GM12878 (cell line): ENCODE results near the gene TIPIN. TPM values are rescaled to one million over a fixed set of nuclear protein-coding genes. Genes with fewer than 3 reads are reported as not detected.
"Not testable (repeated sequence)": the region's sequence is repeated elsewhere in the genome, so short reads cannot be mapped to it uniquely, and the experiment has no call there.

Experiments used
- ATAC-seq: fragments of 200-7000 bp; cut with Tn5 transposase; 3 replicates; pipeline ENCODE4 v1.9.1; 2020; ENCODE audit warnings: mild to moderate bottlenecking, moderate library complexity
- BruUV-seq: library from RNA; stranded (reverse); fragments of 400-500 nt; replicated peaks from 2 replicates; lab custom pipeline; 2021; lab: Mats Ljungman, UMichigan
- CTCF ChIA-PET: fragments of 300-600 bp; sonication (Branson Sonifier 250); formaldehyde crosslinking; extraction: SDS; loops from one replicate; lab custom pipeline; 2021; ENCODE audit warnings: inconsistent platforms; lab: Yijun Ruan, JAX
- POLR2A ChIA-PET: fragments of 350-600 bp; formaldehyde crosslinking; extraction: SDS; loops from one replicate; lab custom pipeline; 2021; ENCODE audit warnings: inconsistent platforms; lab: Charles Lee
- RAD21 ChIA-PET: fragments of 300-600 bp; sonication (Branson Sonifier 250); formaldehyde crosslinking; loops from one replicate; lab custom pipeline; 2023; ENCODE audit warnings: antibody characterized with exemption; ENCODE audit not compliant: unreplicated experiment; lab: Charles Lee
- SMC1A ChIA-PET: fragments of 300-600 bp; sonication (Branson Sonifier 250); formaldehyde crosslinking; loops from one replicate; lab custom pipeline; 2023; ENCODE audit not compliant: unreplicated experiment, uncharacterized antibody; lab: Charles Lee
- DNase-seq: peaks from one replicate; pipeline ENCODE4 v3.0.0-alpha.2; 2011; ENCODE audit warnings: low read depth, low spot score
- FAIRE-seq: peaks from 3 replicates; lab custom pipeline; 2011; peaks lifted over from hg19 to GRCh38; lab: Jason Lieb, UNC
- H2AFZ ChIP-seq: 2 replicates; pipeline ENCODE4 v1.6.0; 2011; ENCODE audit warnings: low read depth, low read length, control low read depth; ENCODE audit not compliant: control insufficient read depth
- H3K27ac ChIP-seq: 2 replicates; pipeline ENCODE4 v1.5.1; 2011; ENCODE audit warnings: control low read depth; ENCODE audit not compliant: control insufficient read depth, insufficient read depth
- H3K27me3 ChIP-seq, 2 experiments: replicated peaks in 1 of 2; 2 replicates each; pipeline versions ENCODE4 v1.6.0 to v1.6.1; 2011; ENCODE audit warnings: low read length in 1 of 2; ENCODE audit not compliant: control insufficient read depth in 2 of 2, insufficient read depth in 2 of 2
- H3K36me3 ChIP-seq, 2 experiments: 2 replicates each; pipeline ENCODE4 v1.5.1; 2011; ENCODE audit warnings: low read length in 1 of 2; ENCODE audit not compliant: control insufficient read depth in 2 of 2, insufficient read depth in 2 of 2
- H3K4me1 ChIP-seq: 2 replicates; pipeline ENCODE4 v1.6.1; 2011; ENCODE audit warnings: mild to moderate bottlenecking, low read length, moderate library complexity, mixed read lengths; ENCODE audit not compliant: control insufficient read depth, insufficient read depth
- H3K4me2 ChIP-seq: 2 replicates; pipeline ENCODE4 v1.6.0; 2011; ENCODE audit warnings: control low read depth; ENCODE audit not compliant: control insufficient read depth, insufficient read depth
- H3K4me3 ChIP-seq: fragments of 200-600 bp; sonication (generic); 2 replicates; pipeline ENCODE4 v1.5.1; 2016
- H3K79me2 ChIP-seq: 2 replicates; pipeline ENCODE4 v1.6.0; 2011; ENCODE audit warnings: low read length; ENCODE audit not compliant: control insufficient read depth, insufficient read depth
- H3K9ac ChIP-seq: 2 replicates; pipeline ENCODE4 v1.8.0; 2011; ENCODE audit warnings: low read length, control low read depth, mixed read lengths; ENCODE audit not compliant: control insufficient read depth, insufficient read depth
- H3K9me3 ChIP-seq: replicated peaks from 3 replicates; pipeline ENCODE4 v1.5.1; 2011; ENCODE audit warnings: mild to moderate bottlenecking, low read length; ENCODE audit not compliant: control insufficient read depth, insufficient read depth
- H4K20me1 ChIP-seq: 2 replicates; pipeline ENCODE4 v1.6.0; 2011; ENCODE audit not compliant: control insufficient read depth, insufficient read depth
- ZNF687 ChIP-seq: fragments of 450-650 bp; IDR thresholded peaks from 2 replicates; pipeline ENCODE4 v1.6.1; 2017; ENCODE audit warnings: mild to moderate bottlenecking, moderate library complexity
- WGBS: methylation state at CpG from one replicate; pipeline ENCODE4 v1.1.6; 2016; ENCODE audit warnings: low lambda C conversion rate; ENCODE audit not compliant: insufficient replicate concordance, insufficient coverage; ENCODE audit errors: missing lambda C conversion rate; 5-methylcytosine and 5-hydroxymethylcytosine counted together
- in situ Hi-C: fragments of 300-500 bp; cut with MboI; formaldehyde crosslinking; loops from 9 replicates; pipeline ENCODE4 v1.14.3; 2018; ENCODE audit warnings: mixed read lengths
- intact Hi-C: fragments of 100-400 bp; cut with micrococcal nuclease; formaldehyde crosslinking; loops from one replicate; pipeline ENCODE4 v1.14.2; 2022; ENCODE audit not compliant: unreplicated experiment
- polyA plus RNA-seq, 11 experiments: library from polyadenylated mRNA; depleted of rRNA in 4 of 11; unstranded in 6 of 11; stranded (reverse) in 5 of 11; fragments of >200 nt; fragmentation: Nextera tagmentation in 4 of 11; fragmentation: Illumina TruSeq in 1 of 11; extraction: Ambion mirVana in 4 of 11; extraction: Trizol in 1 of 11; gene quantifications; 1 replicate in 1 of 11; 2 replicates in 10 of 11; pipeline versions ENCODE4 v1.2.1 to v1.2.3, GENCODE V29; 2011 to 2016; ENCODE audit warnings: inconsistent platforms in 2 of 11, missing spikeins in 2 of 11, low read depth in 1 of 11
- total RNA-seq, 4 experiments: library from RNA; depleted of rRNA in 3 of 4; stranded (reverse); fragments of >200 nt in 3 of 4; fragmentation: Illumina TruSeq in 1 of 4; extraction: Trizol in 1 of 4; gene quantifications; 2 replicates each; pipeline versions ENCODE4 v1.2.1 to v1.2.3, GENCODE V29; 2013 to 2021

TIPIN gene
- total and polyA plus RNA-seq, 10 of the 15 experiments (the other 5 are each of a cell fraction or from before 2014, with no cell fraction given) = 21.1 to 69.2 (median 47.0) TPM

GRCh38 chr15:66306381-66306780 lies 50.1 kb downstream of the TIPIN start (continued):
- TF ChIP-seq ZNF687 = no peak
- TF ChIP-seq, all 136 proteins: peak for 0

- H3K27ac ChIP-seq, BruUV-seq, POLR2A ChIA-PET, H3K27me3 ChIP-seq, H3K4me1 ChIP-seq, intact Hi-C loops, ATAC-seq, H3K36me3 ChIP-seq, RAD21 ChIA-PET, H3K9ac ChIP-seq, DNase-seq, CTCF ChIA-PET, H3K9me3 ChIP-seq, H4K20me1 ChIP-seq, H3K4me3 ChIP-seq, H3K79me2 ChIP-seq, H3K4me2 ChIP-seq, FAIRE-seq, H2AFZ ChIP-seq, in situ Hi-C loops: not testable (repeated sequence)
- SMC1A ChIA-PET = interaction anchor here (1.0 to 1.2 kb wide), 2 partner anchors 10 to 195 kb away, joined by 3 to 4 read pairs; no protein-coding TSS in a partner anchor
- WGBS = 94% methylated on average over 10 of the region's 10 CpGs
These were observed 52.1 kb downstream of the TIPIN start for GRCh38 chr15:66304425-66304824.
